ENCODE measurements around the gene SNHG17. TPM values are rescaled to one million over a fixed set of nuclear protein-coding genes. Genes with fewer than 3 reads are reported as not detected.
A peak's percentile ranks its signal among the peaks of the same experiment; 100 is the strongest.
"Not testable (repeated sequence)": the region's sequence is repeated elsewhere in the genome, so short reads cannot be mapped to it uniquely, and the experiment has no call there.

Gene SNHG17
- total RNA-seq, 2 donors from 2014 or later = 21.8 to 28.2 TPM

DNA sequence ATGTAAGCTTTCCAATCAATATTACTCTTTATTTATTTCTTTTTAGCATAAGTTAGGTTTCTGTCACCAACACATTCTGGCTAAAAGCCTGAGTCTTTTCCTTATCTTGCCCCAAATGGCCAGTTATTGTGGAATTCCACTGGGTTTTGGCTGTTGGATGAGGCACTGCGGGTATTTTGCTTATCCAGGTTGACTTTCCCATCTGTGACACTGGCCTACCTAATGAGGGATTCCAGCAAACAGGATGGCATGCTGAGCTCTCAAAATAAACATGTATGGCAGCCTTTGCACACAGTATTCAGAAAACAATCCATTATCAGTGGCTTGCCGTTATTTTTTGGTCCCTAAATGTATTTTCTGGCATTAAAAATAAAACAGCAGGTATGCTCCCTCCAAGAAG lies 31.0 kb upstream of the SNHG17 start:
- Histone ChIP-seq H3K27me3 (replicated peaks; ENCODE audit: insufficient read depth) (no peaks in the 10 kb centered on the region), H3K27ac (no peak overlapping the region), H3K4me3 (no peak overlapping the region), H3K36me3 (no peaks in the 10 kb centered on the region), H3K9me3 (no peaks in the 10 kb centered on the region), H3K4me1 (replicated peaks) (no peaks in the 10 kb centered on the region)
- WGBS = 73% methylated on average over 2 of the region's 2 CpGs
- TF ChIP-seq POLR2AphosphoS5 (IDR thresholded peaks at IDR 0.05) (no peak), POLR2A (IDR thresholded peaks at IDR 0.05) (no peak)
- TF ChIP-seq, protein P1, sequence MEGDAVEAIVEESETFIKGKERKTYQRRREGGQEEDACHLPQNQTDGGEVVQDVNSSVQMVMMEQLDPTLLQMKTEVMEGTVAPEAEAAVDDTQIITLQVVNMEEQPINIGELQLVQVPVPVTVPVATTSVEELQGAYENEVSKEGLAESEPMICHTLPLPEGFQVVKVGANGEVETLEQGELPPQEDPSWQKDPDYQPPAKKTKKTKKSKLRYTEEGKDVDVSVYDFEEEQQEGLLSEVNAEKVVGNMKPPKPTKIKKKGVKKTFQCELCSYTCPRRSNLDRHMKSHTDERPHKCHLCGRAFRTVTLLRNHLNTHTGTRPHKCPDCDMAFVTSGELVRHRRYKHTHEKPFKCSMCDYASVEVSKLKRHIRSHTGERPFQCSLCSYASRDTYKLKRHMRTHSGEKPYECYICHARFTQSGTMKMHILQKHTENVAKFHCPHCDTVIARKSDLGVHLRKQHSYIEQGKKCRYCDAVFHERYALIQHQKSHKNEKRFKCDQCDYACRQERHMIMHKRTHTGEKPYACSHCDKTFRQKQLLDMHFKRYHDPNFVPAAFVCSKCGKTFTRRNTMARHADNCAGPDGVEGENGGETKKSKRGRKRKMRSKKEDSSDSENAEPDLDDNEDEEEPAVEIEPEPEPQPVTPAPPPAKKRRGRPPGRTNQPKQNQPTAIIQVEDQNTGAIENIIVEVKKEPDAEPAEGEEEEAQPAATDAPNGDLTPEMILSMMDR (IDR thresholded peaks at IDR 0.05) = no peak
- no peak for DNase-seq (ENCODE audit: low spot score)
- intact Hi-C loops (cut with DNase I) = no loop called here

DNA sequence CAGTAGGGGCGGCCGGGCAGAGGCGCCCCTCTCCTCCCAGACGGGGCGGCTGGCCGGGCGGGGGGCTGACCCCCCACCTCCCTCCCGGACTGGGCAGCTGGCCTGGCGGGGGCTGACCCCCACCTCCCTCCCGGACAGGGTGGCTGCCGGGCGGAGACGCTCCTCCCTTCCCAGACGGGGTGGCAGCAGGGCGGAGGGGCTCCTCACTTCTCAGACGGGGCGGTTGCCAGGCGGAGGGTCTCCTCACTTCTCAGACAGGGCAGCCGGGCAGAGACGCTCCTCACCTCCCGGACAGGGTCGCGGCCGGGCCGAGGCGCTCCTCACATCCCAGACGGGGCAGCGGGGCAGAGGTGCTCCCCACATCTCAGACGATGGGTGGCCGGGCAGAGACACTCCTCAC lies 26.4 kb upstream of the SNHG17 start:
- H3K4me1 ChIP-seq (replicated peaks); H3K36me3 ChIP-seq; DNase-seq (ENCODE audit: low spot score); intact Hi-C loops (cut with DNase I); H3K9me3 ChIP-seq; H3K4me3 ChIP-seq; H3K27ac ChIP-seq; H3K27me3 ChIP-seq (replicated peaks; ENCODE audit: insufficient read depth): not testable (repeated sequence)
- WGBS = no CpG with 5 or more reads among the region's 30 CpGs

DNA sequence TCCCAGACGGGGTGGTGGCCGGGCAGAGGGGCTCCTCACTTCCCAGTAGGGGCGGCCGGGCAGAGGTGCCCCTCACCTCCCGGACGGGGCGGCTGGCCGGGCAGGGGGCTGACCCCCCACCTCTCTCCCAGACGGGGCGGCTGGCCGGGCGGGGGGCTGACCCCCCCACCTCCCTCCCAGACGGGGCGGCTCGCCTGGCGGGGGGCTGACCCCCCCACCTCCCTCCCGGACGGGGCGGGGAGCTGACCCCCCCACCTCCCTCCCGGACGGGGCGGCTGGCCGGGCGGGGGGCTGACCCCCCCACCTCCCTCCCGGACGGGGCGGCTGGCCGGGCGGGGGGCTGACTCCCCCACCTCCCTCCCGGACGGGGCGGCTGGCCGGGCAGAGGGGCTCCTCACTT lies 26.0 kb upstream of the SNHG17 start:
- H3K27ac ChIP-seq; H3K27me3 ChIP-seq (replicated peaks; ENCODE audit: insufficient read depth); H3K9me3 ChIP-seq; H3K4me1 ChIP-seq (replicated peaks); intact Hi-C loops (cut with DNase I); H3K4me3 ChIP-seq; DNase-seq (ENCODE audit: low spot score); H3K36me3 ChIP-seq: not testable (repeated sequence)
- no CpG with 5 or more reads among the region's 33 CpGs for WGBS

DNA sequence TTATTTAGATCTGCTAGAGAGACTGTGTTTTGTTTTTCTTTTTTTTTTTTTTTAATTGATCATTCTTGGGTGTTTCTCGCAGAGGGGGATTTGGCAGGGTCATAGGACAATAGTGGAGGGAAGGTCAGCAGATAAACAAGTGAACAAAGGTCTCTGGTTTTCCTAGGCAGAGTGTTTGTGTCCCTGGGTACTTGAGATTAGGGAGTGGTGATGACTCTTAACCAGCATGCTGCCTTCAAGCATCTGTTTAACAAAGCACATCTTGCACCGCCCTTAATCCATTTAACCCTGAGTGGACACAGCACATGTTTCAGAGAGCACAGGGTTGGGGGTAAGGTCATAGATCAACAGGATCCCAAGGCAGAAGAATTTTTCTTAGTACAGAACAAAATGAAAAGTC lies 25.5 kb upstream of the SNHG17 start:
- H3K36me3 ChIP-seq; H3K4me1 ChIP-seq (replicated peaks); H3K4me3 ChIP-seq; H3K9me3 ChIP-seq; DNase-seq (ENCODE audit: low spot score); H3K27ac ChIP-seq; intact Hi-C loops (cut with DNase I); H3K27me3 ChIP-seq (replicated peaks; ENCODE audit: insufficient read depth): not testable (repeated sequence)
- 41% methylated on average over 1 of the region's 2 CpGs for WGBS

DNA sequence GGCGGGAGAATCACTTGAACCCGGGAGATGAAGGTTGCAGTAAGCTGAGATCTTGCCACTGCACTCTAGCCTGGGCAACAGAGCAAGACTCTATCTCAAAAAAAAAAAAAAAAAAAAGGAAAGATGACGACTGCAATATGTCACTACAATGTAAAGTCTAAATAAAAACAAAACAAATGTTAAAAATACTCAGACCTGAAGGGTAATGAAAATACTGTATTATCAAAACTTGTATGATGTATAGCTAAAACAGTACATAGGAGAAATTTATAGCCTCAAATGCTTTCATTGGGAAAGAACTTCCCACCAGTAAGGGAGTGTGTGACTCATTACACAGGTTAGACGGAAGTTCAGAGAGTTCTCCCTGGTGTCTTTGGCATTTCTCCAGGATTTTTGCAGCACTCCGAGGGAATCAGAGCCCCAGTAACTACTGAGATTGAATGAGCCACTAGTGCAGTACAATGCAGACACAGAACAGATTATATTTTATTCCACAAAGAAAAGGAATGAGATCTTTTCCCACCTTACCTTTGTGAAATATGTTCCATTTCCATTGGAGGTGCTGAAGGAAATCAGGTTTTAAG lies 25.0 kb upstream of the SNHG17 start:
- Histone ChIP-seq H3K9me3 (no peaks in the 10 kb centered on the region), H3K27me3 (replicated peaks; ENCODE audit: insufficient read depth) (no peaks in the 10 kb centered on the region), H3K36me3 (no peaks in the 10 kb centered on the region), H3K27ac (no peak overlapping the region), H3K4me1 (replicated peaks) (no peaks in the 10 kb centered on the region), H3K4me3 (no peak overlapping the region)
- 38% methylated on average over 5 of the region's 5 CpGs for WGBS
- TF ChIP-seq, protein P1 (IDR thresholded peaks at IDR 0.05) = no peak
- peak; percentile 67 for TF ChIP-seq POLR2AphosphoS5 (IDR thresholded peaks at IDR 0.05)
- DNase-seq (ENCODE audit: low spot score) = peak; percentile 50
- intact Hi-C loops (cut with DNase I) = no loop called here

DNA sequence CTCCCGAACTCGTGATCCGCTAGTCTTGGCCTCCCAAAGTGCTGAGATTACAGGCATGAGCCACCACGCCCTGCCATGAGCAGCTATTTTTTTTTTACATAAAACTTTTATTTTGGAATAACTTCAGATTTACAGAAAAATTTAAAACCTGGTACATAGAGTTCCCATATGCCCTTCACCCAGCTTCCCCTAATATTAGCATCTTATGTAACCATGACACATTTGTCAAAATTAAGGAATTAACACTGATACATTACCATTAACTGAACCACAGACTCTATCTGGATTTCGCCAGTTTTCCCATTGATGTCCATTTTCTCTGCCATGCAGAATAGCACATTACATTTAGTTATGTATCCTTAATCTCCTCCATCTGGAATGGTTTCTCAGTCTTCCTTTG lies 23.2 kb upstream of the SNHG17 start:
- TF ChIP-seq POLR2A (IDR thresholded peaks at IDR 0.05) = no peak
- TF ChIP-seq POLR2AphosphoS5 (IDR thresholded peaks at IDR 0.05) = no peak
- TF ChIP-seq, protein P1 (IDR thresholded peaks at IDR 0.05) = no peak
- no peak for DNase-seq (ENCODE audit: low spot score)
- 94% methylated on average over 5 of the region's 5 CpGs for WGBS

More for the DNA sequence above, 23.2 kb upstream of the SNHG17 start:
- no peak overlapping the region for H3K27ac ChIP-seq
- H3K9me3 ChIP-seq = no peaks in the 10 kb centered on the region
- no peak overlapping the region for H3K4me3 ChIP-seq
- no peaks in the 10 kb centered on the region for H3K4me1 ChIP-seq (replicated peaks)
- intact Hi-C loops (cut with DNase I) = no loop called here
- H3K27me3 ChIP-seq (replicated peaks; ENCODE audit: insufficient read depth) = no peaks in the 10 kb centered on the region
- no peaks in the 10 kb centered on the region for H3K36me3 ChIP-seq
